Kidney epithelial cell (primary cell): Measurements from ENCODE around the gene KANK4. TPM values are rescaled to one million over a fixed set of nuclear protein-coding genes. Genes with fewer than 3 reads are reported as not detected.

Experiments
- DNase-seq: peaks from one replicate; pipeline ENCODE4 v3.0.0-alpha.2; 2010; ENCODE audit warnings: low read depth
- H3K27me3 ChIP-seq: 2 replicates; pipeline ENCODE4 v1.6.0; 2011; ENCODE audit warnings: low read length; ENCODE audit not compliant: control insufficient read depth, insufficient read depth
- H3K36me3 ChIP-seq: 2 replicates; pipeline ENCODE4 v1.5.1; 2011; ENCODE audit warnings: low read length; ENCODE audit not compliant: control insufficient read depth, insufficient read depth
- H3K4me3 ChIP-seq: 2 replicates; pipeline ENCODE4 v1.5.1; 2011; ENCODE audit warnings: low read depth, mild to moderate bottlenecking, control low read depth, low read length
- total RNA-seq: library from RNA; depleted of rRNA; stranded (reverse); fragments of >200 nt; gene quantifications from 2 replicates; pipeline ENCODE4 v1.2.3, GENCODE V29; 2015
- TF ChIP-seq, protein P1 (sequence below): IDR thresholded peaks from 2 replicates; pipeline ENCODE4 v1.5.1; 2011; ENCODE audit warnings: mild to moderate bottlenecking, moderate library complexity, low read length, control low read depth, inconsistent platforms; ENCODE audit not compliant: insufficient read depth, poor library complexity, severe bottlenecking

The KANK4 gene
- total RNA-seq, 1 donor from 2014 or later = 10.1 TPM

DNA sequence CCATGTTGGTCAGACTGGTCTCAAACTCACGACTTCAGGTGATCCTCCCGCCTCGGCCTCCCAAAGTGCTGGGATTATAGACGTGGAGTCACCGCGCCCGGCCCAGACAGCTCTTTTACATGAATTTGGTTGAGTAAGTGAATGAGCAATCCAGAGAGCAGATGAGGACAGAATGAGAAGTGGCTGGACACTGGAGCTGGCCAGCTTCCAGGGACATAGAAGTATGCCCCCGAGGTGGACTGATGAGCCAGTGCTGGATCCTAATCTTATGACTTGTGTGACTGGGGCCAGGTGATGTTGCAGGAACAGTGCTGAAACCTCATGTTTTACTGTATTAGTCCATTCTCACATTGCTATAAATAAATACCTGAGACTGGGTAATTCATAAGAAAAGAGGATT is 35.9 kb upstream of the KANK4 start:
- H3K27me3 ChIP-seq = no peaks in the 10 kb centered on the region
- DNase-seq = no peak
- no peak overlapping the region for H3K4me3 ChIP-seq
- TF ChIP-seq, protein P1, sequence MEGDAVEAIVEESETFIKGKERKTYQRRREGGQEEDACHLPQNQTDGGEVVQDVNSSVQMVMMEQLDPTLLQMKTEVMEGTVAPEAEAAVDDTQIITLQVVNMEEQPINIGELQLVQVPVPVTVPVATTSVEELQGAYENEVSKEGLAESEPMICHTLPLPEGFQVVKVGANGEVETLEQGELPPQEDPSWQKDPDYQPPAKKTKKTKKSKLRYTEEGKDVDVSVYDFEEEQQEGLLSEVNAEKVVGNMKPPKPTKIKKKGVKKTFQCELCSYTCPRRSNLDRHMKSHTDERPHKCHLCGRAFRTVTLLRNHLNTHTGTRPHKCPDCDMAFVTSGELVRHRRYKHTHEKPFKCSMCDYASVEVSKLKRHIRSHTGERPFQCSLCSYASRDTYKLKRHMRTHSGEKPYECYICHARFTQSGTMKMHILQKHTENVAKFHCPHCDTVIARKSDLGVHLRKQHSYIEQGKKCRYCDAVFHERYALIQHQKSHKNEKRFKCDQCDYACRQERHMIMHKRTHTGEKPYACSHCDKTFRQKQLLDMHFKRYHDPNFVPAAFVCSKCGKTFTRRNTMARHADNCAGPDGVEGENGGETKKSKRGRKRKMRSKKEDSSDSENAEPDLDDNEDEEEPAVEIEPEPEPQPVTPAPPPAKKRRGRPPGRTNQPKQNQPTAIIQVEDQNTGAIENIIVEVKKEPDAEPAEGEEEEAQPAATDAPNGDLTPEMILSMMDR = no peak
- no peaks in the 10 kb centered on the region for H3K36me3 ChIP-seq

- Histone ChIP-seq H3K36me3 (no peaks in the 10 kb centered on the region), H3K27me3 (no peaks in the 10 kb centered on the region), H3K4me3 (no peak overlapping the region)
- TF ChIP-seq, protein P1 = no peak
- DNase-seq = no peak
These were observed 34.6 kb upstream of the KANK4 start for GRCh38 chr1:62353853-62354252.

- TF ChIP-seq, protein P1 = no peak
These were observed 33.2 kb upstream of the KANK4 start for GRCh38 chr1:62352387-62352786.

DNA sequence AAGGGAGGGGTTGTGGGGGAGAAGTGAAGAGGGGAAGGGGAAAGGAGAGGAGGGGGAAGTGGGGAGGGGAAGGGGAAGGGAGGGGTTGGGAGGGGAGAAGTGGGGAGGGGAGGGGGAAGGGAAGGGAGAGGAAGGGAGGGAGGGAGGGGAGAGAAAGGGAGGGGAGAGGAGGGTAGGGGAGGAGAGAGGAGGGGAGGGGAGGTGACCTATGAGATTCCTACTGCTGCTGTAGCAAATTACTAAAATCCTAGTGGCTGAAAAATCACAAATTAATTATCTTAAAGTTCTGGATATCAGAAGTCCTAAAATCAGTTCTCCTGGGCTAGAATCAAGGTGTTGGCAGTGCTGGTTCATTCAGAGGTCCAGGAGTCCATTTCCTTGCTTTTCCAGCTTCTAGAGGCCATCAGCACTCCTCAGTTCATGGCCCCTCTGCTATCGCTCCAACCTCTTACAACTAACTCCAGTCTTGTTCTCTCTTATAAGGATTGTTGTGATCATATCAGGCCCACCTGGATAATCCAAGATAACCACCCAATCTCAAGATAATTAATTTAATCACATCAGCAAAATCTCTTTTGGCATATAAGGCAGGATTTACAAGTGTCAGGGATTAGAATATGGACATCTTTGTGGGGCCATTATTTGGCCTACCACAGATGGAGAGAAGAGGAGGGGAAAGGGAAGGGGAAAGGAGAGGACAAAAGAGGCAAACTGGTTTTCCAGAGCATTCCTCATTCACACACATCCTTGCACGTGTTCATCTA is 30.4 kb upstream of the KANK4 start:
- no peak overlapping the region for H3K4me3 ChIP-seq
- TF ChIP-seq, protein P1 = no peak
- H3K36me3 ChIP-seq = no peaks in the 10 kb centered on the region
- H3K27me3 ChIP-seq = no peaks in the 10 kb centered on the region
- no peak for DNase-seq

More at GRCh38 chr1:62352387-62352786, 33.2 kb upstream of the KANK4 start:
- H3K36me3 ChIP-seq = no peaks in the 10 kb centered on the region
- H3K4me3 ChIP-seq = no peak overlapping the region
- no peak for DNase-seq
- H3K27me3 ChIP-seq = no peaks in the 10 kb centered on the region

- Histone ChIP-seq H3K36me3 (no peaks in the 10 kb centered on the region), H3K4me3 (no peak overlapping the region), H3K27me3 (peaks cover 3% of the 10 kb centered on the region)
- TF ChIP-seq, protein P1 = no peak
- no peak for DNase-seq
These were observed 27.7 kb upstream of the KANK4 start for GRCh38 chr1:62346886-62347285.

DNA sequence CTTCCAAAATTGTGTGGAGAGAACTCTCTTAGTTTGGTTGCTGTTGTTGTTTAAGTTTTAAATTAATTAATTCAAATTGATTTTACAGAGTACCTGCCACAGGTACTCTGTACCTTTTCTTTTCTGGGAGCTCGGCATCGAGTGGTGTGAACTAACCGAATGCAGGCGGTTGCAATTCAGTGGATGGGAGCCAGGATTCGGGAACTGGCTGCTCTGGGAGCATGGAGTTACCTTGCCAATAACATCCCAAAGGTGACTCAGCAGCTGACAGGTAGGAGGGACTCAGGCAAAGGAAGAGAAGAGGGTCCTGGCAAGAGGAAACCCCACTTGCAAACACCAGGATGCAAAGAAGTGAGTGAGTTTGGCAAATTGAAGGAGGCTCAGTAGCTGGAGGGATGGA is 24.7 kb upstream of the KANK4 start:
- TF ChIP-seq, protein P1 = no peak
- H3K27me3 ChIP-seq = peaks cover 3% of the 10 kb centered on the region
- H3K4me3 ChIP-seq = no peak overlapping the region
- H3K36me3 ChIP-seq = no peaks in the 10 kb centered on the region
- no peak for DNase-seq
